ENCODE results near the gene C11orf16. TPM values are rescaled to one million over a fixed set of nuclear protein-coding genes. Genes with fewer than 3 reads are reported as not detected.

Gene C11orf16
- total and polyA plus RNA-seq, 2 of the 4 experiments (the other 2 are of a cell fraction), result not detected

DNA sequence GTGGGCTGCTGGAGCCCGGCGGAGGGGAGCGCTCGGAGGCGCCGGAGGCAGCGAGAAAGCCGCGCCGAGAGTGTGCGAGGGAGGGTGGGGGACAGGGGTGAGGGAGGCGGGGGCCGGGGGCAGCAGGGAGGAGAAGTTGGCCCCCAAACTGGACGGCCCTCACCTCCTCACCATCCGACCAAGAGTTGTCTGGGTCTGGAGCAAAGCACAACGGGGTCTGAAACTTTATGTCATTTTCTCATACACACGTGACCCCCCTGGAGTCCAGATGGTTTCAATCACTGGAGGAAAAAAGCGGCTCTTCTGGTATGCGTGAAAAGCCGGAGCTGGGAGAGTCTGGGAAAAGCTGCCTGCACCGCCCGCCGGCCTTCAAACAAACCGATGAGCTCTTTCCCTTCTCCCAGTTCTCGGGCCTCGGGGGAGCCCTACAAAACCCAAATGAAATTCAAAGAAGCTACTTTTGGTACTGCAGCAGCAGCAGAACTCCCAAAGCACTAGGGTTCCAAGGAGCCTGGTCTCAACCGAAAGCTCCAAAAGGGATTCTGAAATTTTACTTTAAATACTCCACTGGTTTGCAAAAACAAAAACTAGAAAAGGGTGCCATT, 61.5 kb downstream of the C11orf16 start:
- H4K91ac ChIP-seq (ENCODE audit: insufficient read depth, low read depth, low read length), result peak overlapping the region; percentile 81
- dilution Hi-C loops (cut with HindIII; ENCODE audit: low sequenced_read_pairs, unreplicated experiment), result no loop called here
- POLR2A ChIA-PET (ENCODE audit: unreplicated experiment), result interaction anchor here (0.5 to 1.7 kb wide), 7 partner anchors 16 to 589 kb away, joined by 3 to 6 read pairs (median 3); a partner anchor contains a TSS
- no peak for TF ChIP-seq CEBPB (IDR thresholded peaks at IDR 0.05; ENCODE audit: low read depth, low read length)
- no peak for TF ChIP-seq FOS (IDR thresholded peaks at IDR 0.05; ENCODE audit: low read depth, low read length)
- TF ChIP-seq CHD1 (IDR thresholded peaks at IDR 0.05; ENCODE audit: low read depth, low read length), result no peak
- peak; percentile 79 for TF ChIP-seq BHLHE40 (IDR thresholded peaks at IDR 0.05; ENCODE audit: low read depth, low read length)
- no peak for TF ChIP-seq RCOR1 (IDR thresholded peaks at IDR 0.05; ENCODE audit: insufficient replicate concordance, low read length)
- TF ChIP-seq MAFK (IDR thresholded peaks at IDR 0.05; ENCODE audit: low read depth, low read length), result no peak
- peak; percentile 22; the same call in 1 of the 2 replicates for TF ChIP-seq SMC3 (IDR thresholded peaks at IDR 0.05; ENCODE audit: low read depth, low read length)
- TF ChIP-seq, protein P1, sequence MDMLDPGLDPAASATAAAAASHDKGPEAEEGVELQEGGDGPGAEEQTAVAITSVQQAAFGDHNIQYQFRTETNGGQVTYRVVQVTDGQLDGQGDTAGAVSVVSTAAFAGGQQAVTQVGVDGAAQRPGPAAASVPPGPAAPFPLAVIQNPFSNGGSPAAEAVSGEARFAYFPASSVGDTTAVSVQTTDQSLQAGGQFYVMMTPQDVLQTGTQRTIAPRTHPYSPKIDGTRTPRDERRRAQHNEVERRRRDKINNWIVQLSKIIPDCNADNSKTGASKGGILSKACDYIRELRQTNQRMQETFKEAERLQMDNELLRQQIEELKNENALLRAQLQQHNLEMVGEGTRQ (IDR thresholded peaks at IDR 0.05; ENCODE audit: low read depth, low read length), result peak; percentile 93
- TF ChIP-seq, protein P2, sequence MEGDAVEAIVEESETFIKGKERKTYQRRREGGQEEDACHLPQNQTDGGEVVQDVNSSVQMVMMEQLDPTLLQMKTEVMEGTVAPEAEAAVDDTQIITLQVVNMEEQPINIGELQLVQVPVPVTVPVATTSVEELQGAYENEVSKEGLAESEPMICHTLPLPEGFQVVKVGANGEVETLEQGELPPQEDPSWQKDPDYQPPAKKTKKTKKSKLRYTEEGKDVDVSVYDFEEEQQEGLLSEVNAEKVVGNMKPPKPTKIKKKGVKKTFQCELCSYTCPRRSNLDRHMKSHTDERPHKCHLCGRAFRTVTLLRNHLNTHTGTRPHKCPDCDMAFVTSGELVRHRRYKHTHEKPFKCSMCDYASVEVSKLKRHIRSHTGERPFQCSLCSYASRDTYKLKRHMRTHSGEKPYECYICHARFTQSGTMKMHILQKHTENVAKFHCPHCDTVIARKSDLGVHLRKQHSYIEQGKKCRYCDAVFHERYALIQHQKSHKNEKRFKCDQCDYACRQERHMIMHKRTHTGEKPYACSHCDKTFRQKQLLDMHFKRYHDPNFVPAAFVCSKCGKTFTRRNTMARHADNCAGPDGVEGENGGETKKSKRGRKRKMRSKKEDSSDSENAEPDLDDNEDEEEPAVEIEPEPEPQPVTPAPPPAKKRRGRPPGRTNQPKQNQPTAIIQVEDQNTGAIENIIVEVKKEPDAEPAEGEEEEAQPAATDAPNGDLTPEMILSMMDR (conservative IDR thresholded peaks at IDR 0.05; ENCODE audit: low read depth, low read length), result no peak
- no peak for TF ChIP-seq RFX5 (IDR thresholded peaks at IDR 0.05; ENCODE audit: low read depth, low read length)
- TF ChIP-seq MXI1 (IDR thresholded peaks at IDR 0.05; ENCODE audit: borderline replicate concordance, low read depth, low read length), result 0 out of 2 replicates have a peak, but pooled peaks have one; percentile 21
- TF ChIP-seq RAD21 (IDR thresholded peaks at IDR 0.05; ENCODE audit: low read length), result no peak
- peak; percentile 66; the same call in 1 of the 2 replicates for TF ChIP-seq POLR2A (IDR thresholded peaks at IDR 0.05; ENCODE audit: low read depth, low read length)
- TF ChIP-seq, protein P3, sequence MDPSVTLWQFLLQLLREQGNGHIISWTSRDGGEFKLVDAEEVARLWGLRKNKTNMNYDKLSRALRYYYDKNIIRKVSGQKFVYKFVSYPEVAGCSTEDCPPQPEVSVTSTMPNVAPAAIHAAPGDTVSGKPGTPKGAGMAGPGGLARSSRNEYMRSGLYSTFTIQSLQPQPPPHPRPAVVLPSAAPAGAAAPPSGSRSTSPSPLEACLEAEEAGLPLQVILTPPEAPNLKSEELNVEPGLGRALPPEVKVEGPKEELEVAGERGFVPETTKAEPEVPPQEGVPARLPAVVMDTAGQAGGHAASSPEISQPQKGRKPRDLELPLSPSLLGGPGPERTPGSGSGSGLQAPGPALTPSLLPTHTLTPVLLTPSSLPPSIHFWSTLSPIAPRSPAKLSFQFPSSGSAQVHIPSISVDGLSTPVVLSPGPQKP (IDR thresholded peaks at IDR 0.05; ENCODE audit: borderline replicate concordance, low read depth, low read length), result no peak

More for the DNA sequence above, 61.5 kb downstream of the C11orf16 start:
- Histone ChIP-seq H2BK5ac (ENCODE audit: low read depth, low read length, poor library complexity, severe bottlenecking) (peak overlapping the region; percentile 77), H3K36me3 (ENCODE audit: control insufficient read depth, insufficient read depth, low read length) (no peaks in the 10 kb centered on the region), H3K4ac (ENCODE audit: low read depth, low read length) (peak overlapping the region; percentile 70), H3K27me3 (ENCODE audit: control insufficient read depth, insufficient read depth, low read length) (no peaks in the 10 kb centered on the region), H2AK9ac (replicated peaks; ENCODE audit: low read depth, low read length, poor library complexity) (peak overlapping the region; percentile 71), H3K9me1 (ENCODE audit: insufficient read depth, low read length) (peaks cover 8% of the 10 kb centered on the region), H3K4me2 (ENCODE audit: low read depth, low read length) (peak overlapping the region; percentile 84), H3K56ac (ENCODE audit: extremely low read depth, insufficient read depth, low read length) (peak overlapping the region; percentile 95), H2AFZ (replicated peaks; ENCODE audit: low read length, poor library complexity) (peak overlapping the region; percentile 86), H3K23ac (ENCODE audit: low read depth, low read length) (peak overlapping the region; percentile 80; the same call in 1 of the 2 replicates), H2AK5ac (ENCODE audit: low read depth, low read length) (no peak overlapping the region), H3K4me1 (ENCODE audit: control insufficient read depth, insufficient read depth, low read length) (peaks cover 12% of the 10 kb centered on the region), H2BK120ac (ENCODE audit: low read depth, low read length) (peak overlapping the region; percentile 92), H3K79me1 (ENCODE audit: low read depth in 1 of 2, low read length in 2 of 2) (peaks cover 10 to 44% of the 10 kb centered on the region in 2 experiments; a peak in 3 of 4 replicates), H4K8ac (ENCODE audit: low read depth in 2 of 2, low read length in 2 of 2) (peak overlapping the region; percentile 69 to 75), H2BK20ac (ENCODE audit: low read depth, low read length) (peak overlapping the region; percentile 54; the same call in 1 of the 2 replicates), H3K18ac (ENCODE audit: low read depth, low read length) (peak overlapping the region; percentile 77), H4K20me1 (ENCODE audit: insufficient read depth, low read length) (peaks cover 19% of the 10 kb centered on the region; the same call in 1 of the 2 replicates), H3K27ac (ENCODE audit: insufficient read depth, low read length) (peak overlapping the region; percentile 92), H3K4me3 (ENCODE audit: insufficient read depth, low read depth, low read length) (peak overlapping the region; percentile 51), H3K9me3 (ENCODE audit: control insufficient read depth, insufficient read depth, low read length) (no peaks in the 10 kb centered on the region), H2BK15ac (ENCODE audit: low read depth, low read length) (peak overlapping the region; percentile 60; the same call in 1 of the 3 replicates), H3K9ac (ENCODE audit: low read depth, low read length) (peak overlapping the region; percentile 76), H4K5ac (ENCODE audit: low read depth, low read length) (0 out of 2 replicates have a peak overlapping the region, but pooled peaks have one; percentile 65), H3K14ac (replicated peaks; ENCODE audit: low read depth, low read length) (peak overlapping the region; percentile 93; the same call in 1 of the 2 replicates)
- intact Hi-C loops (cut with micrococcal nuclease) (loop anchor here (1.0 to 5.0 kb wide), 5 partner anchors 36 to 182 kb away; partner anchors contain the start of gene TMEM9B), in situ Hi-C loops (cut with MboI; ENCODE audit: low sequenced_read_pairs) (no loop called here)
- peak; percentile 58 for ATAC-seq (ENCODE audit: low read depth)
- CTCF ChIA-PET, result interaction anchor here (0.6 to 1.8 kb wide), 3 partner anchors 25 to 58 kb away, joined by 3 to 5 read pairs (median 3); no protein-coding TSS in a partner anchor
- BruUV-seq (replicated peaks), result no TSS peak
- peak; percentile 94 for DNase-seq
- WGBS, 2 experiments (ENCODE audit: extremely low coverage in 2 of 2, insufficient read length in 1 of 2), result no CpG with 5 or more reads among the region's 27 CpGs

All from IMR-90 (cell line).